Chondrocyte (in vitro differentiated cells): ENCODE data around the gene REELD1. TPM values are rescaled to one million over a fixed set of nuclear protein-coding genes. Genes with fewer than 3 reads are reported as not detected.
A peak's percentile ranks its signal among the peaks of the same experiment; 100 is the strongest.

Source experiments
- DNase-seq: peaks from one replicate; pipeline ENCODE4 v3.0.0; 2021; ENCODE audit warnings: mixed read lengths, low spot score
- H3K27ac Mint-ChIP-seq: one replicate; pipeline ENCODE4 v1.8.0; 2021; ENCODE audit warnings: mild to moderate bottlenecking, moderate library complexity, mixed read lengths; ENCODE audit not compliant: unreplicated experiment
- H3K27me3 Mint-ChIP-seq: 2 replicates; pipeline ENCODE4 v1.8.0; 2021; ENCODE audit warnings: low read depth, mixed read lengths
- H3K36me3 Mint-ChIP-seq: 2 replicates; pipeline ENCODE4 v1.8.0; 2021; ENCODE audit warnings: low read depth, mixed read lengths
- H3K4me1 Mint-ChIP-seq: 2 replicates; pipeline ENCODE4 v1.8.0; 2021; ENCODE audit warnings: low read depth, mild to moderate bottlenecking, mixed read lengths
- H3K4me3 Mint-ChIP-seq: one replicate; pipeline ENCODE4 v1.8.0; 2021; ENCODE audit warnings: mild to moderate bottlenecking, moderate library complexity, mixed read lengths; ENCODE audit not compliant: unreplicated experiment
- H3K9me3 Mint-ChIP-seq: 2 replicates; pipeline ENCODE4 v1.8.0; 2021; ENCODE audit warnings: low read depth, mixed read lengths
- CTCF ChIP-seq: fragments of 200-600 bp; sonication (generic); IDR thresholded peaks from 2 replicates; pipeline ENCODE4 v1.5.0; 2021; ENCODE audit warnings: antibody characterized with exemption, mild to moderate bottlenecking, moderate library complexity
- total RNA-seq: library from RNA; stranded (reverse); gene quantifications from 3 replicates; pipeline ENCODE4 v1.2.1, GENCODE V29; 2021

Gene REELD1
- total RNA-seq, 1 donor from 2014 or later = not detected

DNA sequence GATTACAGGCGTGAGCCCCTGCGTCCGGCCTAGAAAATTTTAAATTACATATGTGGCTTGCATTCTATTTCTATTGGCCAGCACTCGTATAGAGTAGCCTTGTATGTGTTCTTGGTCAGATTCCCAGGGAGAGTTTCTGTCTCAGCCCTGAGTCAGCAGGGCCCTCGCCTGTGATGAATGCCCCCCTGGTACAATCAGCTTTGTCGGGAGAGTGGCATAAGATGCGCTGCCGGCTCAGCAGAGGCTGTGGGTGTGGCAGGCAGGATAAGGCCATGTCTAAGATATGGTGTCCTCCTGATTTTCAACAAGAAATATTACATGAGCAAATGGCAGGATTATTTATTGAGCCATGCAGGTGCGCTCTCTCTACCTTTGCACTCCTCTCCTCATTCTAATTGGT lies 1.6 kb upstream of the REELD1 start:
- Mint-ChIP-seq H3K9me3 (no peaks in the 10 kb centered on the region), H3K27me3 (peaks cover 2% of the 10 kb centered on the region), H3K27ac (no peak overlapping the region), H3K4me1 (no peaks in the 10 kb centered on the region), H3K4me3 (no peak overlapping the region), H3K36me3 (no peaks in the 10 kb centered on the region)
- no peak for TF ChIP-seq CTCF
- DNase-seq = no peak

GRCh38 chr4:146222313-146222712 lies 8.0 kb downstream of the REELD1 start:
- Mint-ChIP-seq H3K4me3 (peak overlapping the region; percentile 50), H3K27ac (peak overlapping the region; percentile 76), H3K4me1 (peaks cover 7% of the 10 kb centered on the region), H3K27me3 (no peaks in the 10 kb centered on the region), H3K36me3 (no peaks in the 10 kb centered on the region), H3K9me3 (no peaks in the 10 kb centered on the region)
- TF ChIP-seq CTCF = no peak
- DNase-seq = no peak

GRCh38 chr4:146224326-146224966 lies 10.1 kb downstream of the REELD1 start:
- H3K4me3 Mint-ChIP-seq = no peak overlapping the region
- peaks cover 7% of the 10 kb centered on the region for H3K4me1 Mint-ChIP-seq
- TF ChIP-seq CTCF = no peak
- no peak for DNase-seq
- no peaks in the 10 kb centered on the region for H3K36me3 Mint-ChIP-seq
- H3K9me3 Mint-ChIP-seq = no peaks in the 10 kb centered on the region
- H3K27ac Mint-ChIP-seq = no peak overlapping the region
- H3K27me3 Mint-ChIP-seq = no peaks in the 10 kb centered on the region

- Mint-ChIP-seq H3K27ac (no peak overlapping the region), H3K4me3 (no peak overlapping the region), H3K36me3 (no peaks in the 10 kb centered on the region), H3K27me3 (no peaks in the 10 kb centered on the region), H3K4me1 (no peaks in the 10 kb centered on the region), H3K9me3 (peaks cover 10% of the 10 kb centered on the region)
- TF ChIP-seq CTCF = no peak
- no peak for DNase-seq
These were observed 15.1 kb downstream of the REELD1 start for GRCh38 chr4:146229406-146229805.

- Mint-ChIP-seq H3K9me3 (peaks cover 10% of the 10 kb centered on the region), H3K4me1 (no peaks in the 10 kb centered on the region), H3K36me3 (no peaks in the 10 kb centered on the region), H3K27ac (no peak overlapping the region), H3K27me3 (no peaks in the 10 kb centered on the region), H3K4me3 (no peak overlapping the region)
- TF ChIP-seq CTCF = no peak
- no peak for DNase-seq
These were observed 17.9 kb downstream of the REELD1 start for GRCh38 chr4:146232131-146232722.
